HG02763 (cell line): ENCODE measurements around the gene ERFE.
"Not testable (repeated sequence)": the region's sequence is repeated elsewhere in the genome, so short reads cannot be mapped to it uniquely, and the experiment has no call there.

ENCODE experiments used
- ATAC-seq: cut with Tn5 transposase; IDR thresholded peaks from one replicate; pipeline ENCODE4 v1.9.1; 2021; ENCODE audit warnings: mild to moderate bottlenecking, moderate library complexity; ENCODE audit not compliant: unreplicated experiment

Gene ERFE, protein sequence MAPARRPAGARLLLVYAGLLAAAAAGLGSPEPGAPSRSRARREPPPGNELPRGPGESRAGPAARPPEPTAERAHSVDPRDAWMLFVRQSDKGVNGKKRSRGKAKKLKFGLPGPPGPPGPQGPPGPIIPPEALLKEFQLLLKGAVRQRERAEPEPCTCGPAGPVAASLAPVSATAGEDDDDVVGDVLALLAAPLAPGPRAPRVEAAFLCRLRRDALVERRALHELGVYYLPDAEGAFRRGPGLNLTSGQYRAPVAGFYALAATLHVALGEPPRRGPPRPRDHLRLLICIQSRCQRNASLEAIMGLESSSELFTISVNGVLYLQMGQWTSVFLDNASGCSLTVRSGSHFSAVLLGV

DNA sequence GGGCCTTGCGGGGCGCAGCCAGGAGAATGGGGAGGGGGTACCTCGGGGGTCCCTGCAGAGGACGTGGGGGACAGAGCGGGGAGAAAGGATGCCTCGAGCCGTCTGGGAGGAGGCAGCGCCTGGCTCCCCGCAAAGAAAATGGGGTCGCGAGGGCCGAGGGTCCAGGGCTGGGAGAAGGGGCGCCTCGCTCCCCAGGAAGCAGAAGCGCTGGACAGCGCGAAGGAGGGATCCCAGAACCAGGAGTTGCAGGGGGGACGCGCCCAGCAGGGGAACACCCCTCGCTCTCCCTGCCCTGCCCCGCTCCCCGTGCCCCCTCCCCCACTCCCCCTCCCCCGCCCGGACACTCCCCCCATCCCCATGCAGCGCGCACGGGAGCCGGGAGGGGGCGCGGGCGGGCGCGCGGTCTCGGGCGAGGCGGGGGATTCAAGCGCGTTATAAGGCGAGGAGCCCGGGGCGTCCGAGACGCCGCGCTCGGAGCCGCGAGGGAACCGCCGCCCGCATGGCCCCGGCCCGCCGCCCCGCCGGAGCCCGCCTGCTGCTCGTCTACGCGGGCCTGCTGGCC is at the start of gene ERFE:
Gene ERFE (plus strand): TSS at position 462 of the 562 bp plus-strand sequence. CDS start 38 bp downstream, at position 500.
- ATAC-seq, result no peak

DNA sequence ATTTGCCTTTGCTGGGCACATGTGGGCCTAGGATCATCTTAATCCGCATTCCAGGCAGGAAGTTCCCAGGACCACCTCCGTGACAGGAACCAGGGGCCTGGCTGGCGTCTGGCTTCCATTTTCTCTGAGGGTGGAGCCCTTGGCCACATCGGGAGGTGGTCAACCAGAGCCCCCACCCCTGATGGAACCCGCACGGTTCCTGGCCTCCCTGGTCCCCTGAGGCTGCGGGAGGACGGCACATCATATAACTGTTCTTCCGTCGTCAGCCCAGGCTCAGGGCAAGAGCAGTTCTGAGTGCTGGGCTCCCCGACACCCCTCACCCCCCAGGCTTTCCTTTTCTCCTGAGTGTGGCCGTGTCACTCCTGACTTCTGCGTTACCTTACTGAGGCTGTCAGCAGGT is 45.2 kb upstream of the ERFE start:
- ATAC-seq, result no peak

DNA sequence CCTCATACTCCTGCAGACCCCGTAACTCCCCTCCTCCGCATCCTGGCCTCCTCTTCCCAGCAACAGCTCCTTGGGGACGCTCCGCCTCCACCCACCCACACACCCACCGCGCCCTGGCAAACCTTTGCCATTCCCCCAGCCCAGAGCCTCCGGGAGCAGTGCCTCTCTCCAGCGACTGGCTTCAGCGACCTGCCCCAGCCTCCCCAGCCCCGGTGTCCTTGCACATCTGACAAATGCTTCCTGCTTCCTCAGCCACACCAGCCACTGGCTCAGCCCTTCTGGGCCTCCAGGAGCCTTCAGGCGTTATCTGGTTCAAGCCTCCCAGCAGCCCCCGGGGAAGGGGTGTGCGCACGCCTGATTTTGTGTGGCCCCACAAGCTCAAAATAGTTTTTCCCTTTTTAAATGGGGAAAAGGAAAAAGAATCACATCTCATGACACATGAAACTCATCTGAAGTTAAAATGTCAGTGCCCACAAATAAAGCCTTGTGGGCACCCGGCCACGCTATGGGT is 44.4 kb upstream of the ERFE start:
- ATAC-seq, result no peak

DNA sequence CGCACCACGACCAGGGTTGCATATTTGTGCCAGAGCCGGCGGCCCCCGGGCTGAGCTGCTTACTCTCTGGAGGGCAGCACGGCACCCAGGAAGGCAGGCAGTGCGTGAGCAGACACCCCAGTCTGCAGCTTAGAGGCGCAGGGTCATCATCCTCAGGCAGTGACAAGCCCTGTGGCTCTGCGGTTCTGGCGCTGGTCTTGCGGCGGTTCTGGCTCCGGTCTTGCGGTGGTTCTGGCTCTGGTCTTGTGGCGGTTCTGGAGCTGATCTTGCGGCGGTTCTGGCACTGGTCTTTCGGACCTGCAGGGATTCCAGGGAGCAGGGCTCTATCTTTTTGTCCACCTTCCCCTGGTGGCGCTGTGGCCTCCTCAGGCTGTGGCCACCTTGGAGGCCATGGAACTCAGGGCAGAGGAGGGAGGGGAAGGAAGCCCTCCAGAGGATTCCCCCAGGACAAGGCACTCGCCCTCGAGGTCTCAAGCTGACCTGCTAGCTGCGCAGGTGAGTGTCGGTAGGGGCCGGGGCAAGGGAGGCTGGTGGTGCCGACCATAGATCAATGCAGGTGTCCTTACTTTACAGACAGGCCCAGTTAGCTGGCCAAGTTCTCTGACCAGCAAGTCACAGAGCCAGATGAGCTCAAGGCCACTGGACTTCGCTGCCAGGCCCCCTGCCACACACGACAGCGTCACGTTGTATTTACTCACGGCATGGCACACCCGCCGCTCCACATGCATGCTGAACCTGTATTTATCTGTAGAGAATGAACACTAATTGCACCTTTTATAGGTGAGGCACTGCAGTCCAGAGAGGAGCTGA is 43.7 kb upstream of the ERFE start:
- no peak for ATAC-seq

DNA sequence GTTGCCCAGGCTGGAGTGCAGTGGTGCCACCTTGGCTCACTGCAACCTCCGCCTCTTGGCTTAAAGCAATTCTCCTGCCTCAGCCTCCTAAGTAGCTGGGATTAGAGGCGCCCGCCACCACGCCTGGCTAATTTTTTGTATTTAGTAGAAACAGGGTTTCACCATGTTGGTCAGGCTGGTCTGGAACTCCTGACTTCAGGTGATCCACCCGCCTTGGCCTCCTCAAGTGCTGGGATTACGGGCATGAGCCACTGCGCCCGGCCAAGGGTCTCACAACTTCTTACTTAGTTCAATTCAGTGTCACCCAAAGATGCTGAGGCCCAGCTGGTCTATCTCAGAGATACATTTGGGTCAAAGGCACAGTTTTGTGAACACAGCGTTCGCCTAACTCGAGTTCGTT is 43.1 kb upstream of the ERFE start:
- not testable (repeated sequence) for ATAC-seq

DNA sequence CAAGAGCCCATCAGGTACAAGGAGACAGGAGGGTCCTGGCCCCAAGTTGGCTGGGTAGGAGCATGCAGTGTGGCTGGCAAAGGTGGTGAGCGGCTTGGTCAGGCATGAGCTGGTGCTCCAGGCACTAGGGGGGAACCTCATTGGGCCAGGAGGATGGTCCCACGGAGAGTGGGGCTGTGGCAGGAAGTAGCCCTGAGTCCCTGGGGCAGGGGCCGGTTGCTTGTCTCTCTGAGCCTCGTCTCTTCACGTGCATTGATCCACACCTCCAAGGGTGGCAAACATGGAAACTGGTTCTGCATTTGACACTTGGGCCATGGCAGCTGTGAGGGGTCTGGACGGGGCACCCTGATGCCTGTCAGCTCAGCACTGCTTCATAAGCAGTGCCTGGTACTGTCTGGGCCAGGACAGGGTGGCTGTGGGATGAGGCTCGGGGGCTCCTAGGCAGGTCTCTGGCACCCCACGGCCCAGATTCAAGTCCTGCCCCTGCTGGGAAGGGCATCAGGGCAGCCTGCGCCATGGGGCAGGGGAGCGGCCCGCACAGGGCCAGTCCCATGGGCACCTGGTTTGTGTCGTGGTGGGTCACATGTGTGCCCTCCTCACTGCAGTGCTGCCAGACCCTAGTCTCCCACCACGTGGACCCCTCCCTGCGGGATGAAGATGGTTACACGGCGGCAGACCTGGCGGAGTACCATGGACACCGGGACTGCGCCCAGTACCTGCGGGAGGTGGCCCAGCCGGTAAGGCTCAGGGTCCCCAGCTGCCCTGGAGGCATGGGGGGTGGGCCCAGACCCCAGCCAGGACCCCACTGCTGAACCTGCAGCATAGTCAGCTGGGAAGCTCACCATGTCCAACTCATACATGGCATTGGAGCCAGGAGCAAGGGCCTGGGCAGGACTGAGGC is 42.2 kb upstream of the ERFE start:
- no peak for ATAC-seq

DNA sequence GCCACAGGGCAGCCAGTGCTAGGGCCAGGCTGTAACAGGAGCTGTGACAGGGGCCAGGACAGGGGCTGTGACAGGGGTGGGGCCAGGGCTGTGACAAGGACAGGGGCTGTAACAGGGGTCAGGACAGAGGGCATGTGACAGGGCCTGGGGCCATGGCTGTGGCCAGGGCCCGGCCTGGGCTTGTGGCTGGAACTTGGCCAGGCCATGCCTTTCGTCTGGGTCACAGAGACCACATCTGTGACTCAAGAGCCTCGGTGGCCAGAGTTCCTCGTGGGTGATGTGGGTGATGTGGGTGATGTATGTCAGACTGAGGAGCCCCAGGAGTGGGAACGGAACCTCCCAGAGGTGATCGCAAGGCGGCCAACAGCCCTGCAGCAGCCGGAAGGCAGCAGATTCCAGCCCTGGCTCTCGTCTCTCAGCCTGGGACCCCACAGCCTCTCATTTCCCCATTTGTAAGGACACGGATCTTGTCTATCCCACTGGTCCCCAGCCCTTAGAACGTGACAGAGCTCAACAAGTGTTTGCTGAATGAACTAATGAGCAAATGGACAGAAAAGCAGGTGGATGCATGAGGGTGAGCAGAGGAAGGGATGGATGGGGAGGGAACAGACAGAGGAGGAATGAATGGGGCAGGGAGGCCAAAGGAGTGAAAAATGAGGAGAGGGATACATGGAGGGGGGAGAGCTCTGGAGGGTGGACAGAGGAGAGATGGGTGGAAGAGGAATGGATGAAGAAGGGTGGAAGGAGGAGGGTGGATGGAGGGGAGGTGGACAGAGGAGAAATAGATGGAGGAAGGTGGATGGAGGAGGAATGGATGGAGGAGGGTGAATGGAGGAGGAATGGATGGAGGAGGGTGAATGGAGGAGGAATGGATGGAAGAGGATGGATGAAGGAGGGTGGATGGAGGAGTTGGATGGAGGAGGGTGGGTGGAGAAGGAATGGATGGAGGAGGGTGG is 41.3 kb upstream of the ERFE start:
- ATAC-seq, result no peak

DNA sequence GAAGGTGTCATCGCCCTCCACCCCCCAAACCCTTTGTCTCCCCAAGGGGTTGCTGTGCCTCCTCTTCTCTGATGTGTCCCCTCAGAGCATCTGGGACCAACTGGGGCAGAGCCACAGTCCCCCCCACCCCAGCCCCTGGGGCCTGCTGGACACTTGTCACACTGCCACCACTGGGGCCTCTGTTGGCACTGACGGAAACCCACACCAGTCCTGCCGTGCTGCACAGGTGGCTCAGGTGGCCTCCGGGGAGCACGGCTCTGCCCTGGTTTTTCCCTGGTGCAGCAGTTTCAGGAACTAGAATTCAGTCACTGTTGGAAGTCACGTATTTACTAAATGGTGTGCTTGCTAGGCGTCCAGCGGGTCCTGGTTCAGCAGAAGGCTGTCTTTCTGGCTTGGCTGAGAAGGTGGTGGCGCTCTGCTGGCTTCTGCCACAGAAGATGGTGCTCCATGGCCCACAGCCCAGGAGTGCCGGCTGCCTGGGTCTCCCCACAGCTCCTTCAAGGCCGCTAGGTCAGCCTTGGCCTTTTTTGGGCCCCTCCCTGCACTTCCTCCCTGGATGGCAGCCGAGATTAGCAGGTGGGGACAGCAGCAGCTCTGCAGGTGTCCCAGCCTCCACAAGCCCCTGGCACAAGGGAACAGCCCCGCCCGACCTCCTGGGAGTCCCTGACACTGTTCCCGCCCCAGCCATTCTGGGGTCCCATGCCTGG is 38.9 kb upstream of the ERFE start:
- ATAC-seq, result no peak

DNA sequence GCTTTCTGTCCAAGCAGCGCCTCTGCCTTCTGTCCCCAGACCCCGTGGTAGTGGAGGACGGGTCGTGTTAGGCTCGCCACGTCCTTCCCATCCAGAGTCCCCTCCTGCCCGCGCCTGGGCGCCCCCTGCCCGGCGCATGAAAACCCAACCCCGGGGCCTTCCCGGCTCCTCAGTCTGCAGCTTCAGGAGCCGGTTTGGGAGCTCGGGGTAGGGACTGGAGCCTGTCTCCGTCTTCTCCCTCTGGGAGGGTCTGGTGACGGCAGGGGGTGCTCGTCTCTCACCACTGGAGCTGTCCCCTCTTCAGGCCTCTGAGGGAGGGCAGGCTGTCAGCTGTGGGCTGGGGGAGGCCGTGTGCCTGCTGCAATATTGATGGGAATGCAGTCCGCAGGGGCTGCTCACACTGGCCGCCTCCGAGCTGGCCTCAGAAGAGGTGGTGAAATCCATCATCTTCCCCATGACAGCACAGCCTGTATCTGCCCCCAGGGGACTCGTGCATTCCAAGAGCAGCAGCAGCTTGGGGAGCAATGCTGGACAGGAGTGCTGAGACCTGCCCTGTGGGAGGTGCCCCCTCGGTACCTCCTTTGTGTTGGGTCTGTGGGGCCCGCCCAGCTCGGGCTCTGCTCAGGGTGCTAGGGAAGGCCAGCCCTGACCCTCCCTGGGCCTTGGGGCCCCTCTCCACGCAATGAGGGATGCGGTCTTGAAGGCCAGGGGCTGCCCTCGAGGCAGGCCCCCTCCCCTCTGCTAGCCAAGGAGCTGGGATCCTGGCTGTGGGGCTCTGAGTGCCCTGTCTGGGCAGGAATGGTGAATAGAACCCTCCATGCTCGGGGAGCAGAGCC is 38.1 kb upstream of the ERFE start:
- no peak for ATAC-seq

DNA sequence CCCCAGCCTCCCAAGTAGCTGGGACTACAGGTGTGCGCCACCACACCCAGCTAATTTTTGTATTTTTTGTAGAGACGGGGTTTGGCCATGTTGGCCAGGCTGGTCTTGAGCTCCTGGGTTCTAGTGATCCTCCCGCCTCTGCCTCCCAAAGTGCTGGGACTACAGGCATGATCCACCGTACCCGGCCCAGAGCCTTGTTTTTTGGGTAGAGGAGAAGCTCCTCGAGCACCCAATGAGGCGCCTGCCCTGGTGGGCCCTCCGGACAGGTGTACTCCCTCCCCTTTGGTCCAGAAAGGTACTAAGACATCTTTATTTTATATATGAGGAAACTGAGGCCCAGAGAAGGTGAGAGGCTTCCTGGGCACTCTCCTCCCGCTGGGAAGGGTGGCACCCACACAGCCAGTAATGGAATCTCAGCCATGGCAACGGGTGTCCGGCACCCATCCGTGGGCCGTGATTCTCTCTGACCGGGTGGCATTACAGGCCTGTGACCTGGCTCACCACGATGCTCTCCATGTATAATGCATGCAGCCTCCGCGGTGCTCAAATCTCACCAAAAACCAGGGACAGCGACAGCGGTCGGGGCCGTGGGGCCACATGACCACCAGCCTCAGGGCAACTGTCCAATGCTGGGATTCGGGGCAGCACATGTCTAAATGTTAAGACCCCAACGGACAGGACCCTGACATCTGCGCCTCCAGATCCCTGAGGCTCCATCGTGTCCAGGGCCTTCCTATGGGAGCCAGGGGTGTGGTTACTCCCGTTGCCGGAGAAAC is 37.1 kb upstream of the ERFE start:
- ATAC-seq, result no peak

DNA sequence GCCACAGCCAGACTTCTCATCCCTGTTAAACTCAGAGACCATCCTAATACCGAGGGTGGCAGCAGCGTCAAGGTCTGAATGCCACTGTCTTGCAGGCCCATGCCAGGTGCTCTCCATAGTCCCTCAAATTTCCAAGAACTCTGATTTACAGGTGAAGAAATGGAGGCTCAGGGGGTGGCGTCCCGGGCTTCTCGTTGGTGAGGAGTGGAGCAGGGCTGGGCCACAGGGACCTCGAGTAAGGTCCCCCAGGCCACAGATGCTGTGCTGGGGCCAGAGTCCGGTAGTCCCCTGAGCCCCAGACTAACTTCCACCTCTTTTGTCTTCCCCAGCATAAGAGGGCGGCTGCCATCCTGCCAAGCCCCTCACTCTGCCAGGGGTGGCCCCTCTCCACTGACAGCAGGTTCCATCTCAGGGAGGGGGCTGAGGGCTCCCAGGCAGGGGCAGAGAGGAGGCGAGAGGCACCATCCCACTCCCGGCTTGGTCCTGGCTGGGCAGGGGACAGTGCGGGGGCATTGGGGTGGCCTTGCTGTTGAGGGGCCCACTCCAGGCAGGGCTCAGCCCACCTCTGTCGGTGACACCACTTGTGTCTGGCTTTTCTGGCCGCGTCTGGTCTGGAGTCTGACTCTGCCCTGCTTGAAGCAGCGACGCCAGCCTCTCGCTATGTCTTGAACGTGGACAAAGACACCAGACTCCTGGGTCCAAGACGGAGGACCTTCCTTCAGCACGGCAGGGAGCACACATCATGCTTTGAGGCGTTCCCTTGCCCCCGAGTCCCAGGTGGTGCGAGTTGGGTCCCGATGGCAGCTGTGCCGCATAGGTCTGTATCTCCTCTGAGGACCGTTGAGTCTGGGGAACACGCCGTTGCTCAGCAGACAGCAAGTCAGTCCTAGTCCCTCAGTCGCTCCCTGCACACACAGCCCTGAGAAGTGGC is 36.2 kb upstream of the ERFE start:
- ATAC-seq, result no peak

DNA sequence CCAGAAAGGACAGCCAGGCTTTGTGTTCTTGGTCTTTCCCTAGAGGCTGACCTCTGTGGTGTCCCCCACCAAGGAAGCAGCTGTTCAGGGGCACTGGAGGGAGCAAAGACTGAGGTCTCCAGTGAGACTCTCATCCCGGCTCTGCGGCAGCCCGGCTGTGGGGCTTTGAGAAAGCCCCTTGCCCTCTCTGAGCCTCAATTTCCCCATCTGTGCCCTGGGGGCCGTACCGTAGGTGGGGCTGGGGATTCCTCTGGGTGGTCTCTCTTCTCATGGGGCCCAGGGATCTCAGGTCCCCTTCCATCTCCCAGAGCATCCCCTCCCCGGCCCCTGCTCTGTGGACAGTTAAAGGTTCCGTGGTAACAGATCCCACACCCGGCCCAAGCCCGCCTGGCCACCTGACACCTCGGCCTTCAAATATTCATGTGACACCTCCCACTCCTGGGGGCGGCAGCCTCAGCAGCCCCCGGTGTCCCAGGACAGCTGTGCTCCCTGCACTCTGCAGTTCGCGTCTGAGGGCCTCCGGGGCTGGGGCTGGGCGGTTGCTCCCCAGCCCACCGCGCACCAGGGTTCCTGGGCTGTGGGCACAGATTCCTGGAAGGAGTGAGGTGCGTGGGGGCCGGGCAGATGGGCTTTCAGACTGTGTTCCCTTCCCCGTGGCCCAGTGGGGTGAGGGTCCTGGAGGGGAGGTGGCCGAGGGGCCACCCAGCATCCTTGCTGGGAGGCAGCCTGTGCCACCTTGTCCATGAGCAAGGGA is 35.4 kb upstream of the ERFE start:
- ATAC-seq, result no peak

DNA sequence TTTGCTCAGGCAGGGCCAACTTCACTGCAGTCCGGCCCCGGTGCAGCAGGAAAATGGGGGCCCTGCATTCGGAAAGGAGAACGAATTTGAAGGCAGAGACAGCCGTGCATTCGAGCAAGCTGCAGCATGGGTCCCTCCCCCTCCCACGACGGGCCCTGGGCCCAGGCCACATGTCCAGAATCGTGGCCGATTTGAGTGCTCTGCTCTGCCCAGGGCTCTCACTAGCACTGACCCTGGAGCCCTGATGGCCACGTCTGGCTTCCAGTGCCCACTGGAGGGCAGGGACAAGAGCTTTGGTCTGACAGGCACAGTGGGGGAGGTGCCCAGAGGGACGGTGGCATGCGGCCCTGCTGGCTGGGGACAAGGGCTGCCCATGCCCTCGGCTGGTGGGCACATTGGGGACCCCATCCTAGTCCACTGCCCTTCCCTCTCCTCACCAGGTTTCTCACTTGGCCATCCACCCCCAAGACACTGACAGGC is 34.7 kb upstream of the ERFE start:
- ATAC-seq, result no peak

DNA sequence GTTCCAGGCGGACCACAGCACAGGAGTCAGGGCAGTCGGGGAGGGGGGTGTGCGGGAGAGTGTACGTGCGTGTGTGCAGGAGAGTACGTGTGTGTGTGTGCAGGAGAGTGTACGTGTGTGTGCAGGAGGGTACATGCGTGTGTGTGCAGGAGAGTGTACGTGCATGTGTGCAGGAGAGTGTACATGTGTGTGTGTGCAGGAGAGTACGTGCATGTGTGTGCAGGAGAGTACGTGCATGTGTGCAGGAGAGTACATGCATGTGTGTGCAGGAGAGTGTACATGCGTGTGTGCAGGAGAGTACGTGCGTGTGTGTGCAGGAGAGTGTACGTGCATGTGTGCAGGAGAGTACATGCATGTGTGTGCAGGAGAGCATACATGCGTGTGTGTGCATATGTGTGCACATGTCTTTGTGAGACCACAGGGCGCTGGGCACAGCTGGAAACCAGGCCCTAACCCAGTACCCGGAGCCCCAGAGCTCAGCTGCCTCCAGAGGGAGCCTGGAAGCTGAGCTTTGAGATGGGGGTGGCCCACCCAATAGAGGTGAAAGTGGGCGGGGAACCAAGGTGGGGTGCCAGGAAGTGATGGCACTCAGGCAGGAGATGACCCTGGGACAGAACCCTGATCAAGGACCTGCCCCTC is 34.2 kb upstream of the ERFE start:
- no peak for ATAC-seq
